Measurements from ENCODE around the gene S100A3. TPM values are rescaled to one million over a fixed set of nuclear protein-coding genes. Genes with fewer than 3 reads are reported as not detected.
A peak's percentile ranks its signal among the peaks of the same experiment; 100 is the strongest.

The S100A3 gene
- total RNA-seq, 2 experiments from 2014 or later, result not detected

GRCh38 chr1:153556348-153556747 is 7.3 kb upstream of the S100A3 start:
- H3K9me3 Mint-ChIP-seq, result no peaks in the 10 kb centered on the region
- no peak overlapping the region for H3K4me3 Mint-ChIP-seq
- no peaks in the 10 kb centered on the region for H3K27me3 Mint-ChIP-seq
- H3K27ac Mint-ChIP-seq, result no peak overlapping the region
- no peak for DNase-seq
- CTCF ChIA-PET, result interaction anchor here (0.7 to 1.3 kb wide), 3 partner anchors 10 to 16 kb away, joined by 3 to 4 read pairs (median 3); no protein-coding TSS in a partner anchor
- POLR2A ChIA-PET, result no interaction called here
- peaks cover 8% of the 10 kb centered on the region for H3K4me1 Mint-ChIP-seq
- H3K36me3 Mint-ChIP-seq (ENCODE audit: low read depth), result no peaks in the 10 kb centered on the region

DNA sequence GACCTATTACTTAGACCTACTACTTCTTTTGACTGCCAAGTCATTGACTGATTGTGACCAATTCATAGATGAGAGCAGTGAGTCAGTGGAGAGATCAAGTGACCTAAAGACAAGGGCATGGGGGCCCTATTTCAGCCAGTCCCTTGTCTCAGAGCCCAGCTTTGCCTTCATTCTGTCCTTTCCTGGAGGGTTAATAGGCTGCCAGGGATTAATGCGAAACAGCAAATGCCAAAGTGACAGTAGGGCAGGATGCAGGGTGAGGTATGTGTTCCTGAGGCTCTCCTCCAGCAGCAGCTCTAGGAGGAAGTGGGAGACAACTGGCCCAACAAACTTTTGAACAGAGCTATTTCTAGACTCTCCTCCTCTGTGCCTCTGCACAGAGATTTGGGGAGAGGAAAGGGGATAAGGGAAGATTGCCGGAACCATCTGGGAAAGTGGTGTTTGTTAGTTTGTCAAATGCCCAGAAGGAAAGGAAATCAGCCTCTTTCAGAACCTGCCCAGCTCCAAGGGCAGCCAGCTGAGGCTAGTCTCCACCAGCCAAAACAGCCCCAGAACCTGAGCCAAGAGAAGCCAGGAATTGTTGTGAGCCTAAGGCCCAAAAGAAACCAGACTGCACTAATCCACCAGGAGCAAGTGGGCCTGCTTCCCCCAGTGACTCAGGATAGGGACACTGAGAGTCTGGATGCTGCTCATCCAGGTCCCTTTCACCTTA is 4.9 kb upstream of the S100A3 start:
- no peak overlapping the region for H3K4me3 Mint-ChIP-seq
- DNase-seq, result no peak
- no peaks in the 10 kb centered on the region for H3K36me3 Mint-ChIP-seq (ENCODE audit: low read depth)
- H3K27ac Mint-ChIP-seq, result no peak overlapping the region
- ChIA-PET CTCF (interaction anchor here (0.6 to 3.6 kb wide), 8 partner anchors 9 to 369 kb away, joined by 3 to 16 read pairs (median 4); partner anchors contain the start of genes GATAD2B, S100A2, S100A4 and S100A5), POLR2A (interaction anchor here (0.6 to 0.7 kb wide), 2 partner anchors 9 to 74 kb away, joined by 3 read pairs; partner anchors contain the start of gene S100A1)
- H3K4me1 Mint-ChIP-seq, result peaks cover 9% of the 10 kb centered on the region
- H3K9me3 Mint-ChIP-seq, result no peaks in the 10 kb centered on the region
- no peaks in the 10 kb centered on the region for H3K27me3 Mint-ChIP-seq

DNA sequence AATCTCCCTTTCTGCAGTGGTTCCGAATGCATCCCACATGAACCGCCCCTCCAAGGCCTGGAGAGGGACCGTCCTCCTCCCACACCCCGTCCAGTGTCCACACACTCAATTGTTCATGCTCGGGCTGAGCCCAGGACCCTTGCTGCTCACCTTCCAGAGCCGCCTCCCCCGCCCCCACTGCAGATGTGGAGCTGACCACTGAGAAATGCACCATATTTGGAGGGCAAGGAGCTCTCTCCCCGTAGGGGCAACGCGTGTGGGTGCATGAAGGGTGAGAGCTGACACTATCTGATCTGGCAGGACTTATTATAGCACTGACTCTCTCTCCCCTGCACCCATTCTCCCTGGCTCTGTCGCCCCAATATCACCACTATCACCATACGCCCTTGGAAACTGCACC is 4.0 kb upstream of the S100A3 start:
- H3K27ac Mint-ChIP-seq, result no peak overlapping the region
- no peaks in the 10 kb centered on the region for H3K9me3 Mint-ChIP-seq
- CTCF ChIA-PET, result interaction anchor here (1.1 to 3.6 kb wide), 6 partner anchors 8 to 43 kb away, joined by 3 to 16 read pairs (median 4); partner anchors contain the start of genes S100A2, S100A4, S100A5 and S100A6
- H3K27me3 Mint-ChIP-seq, result no peaks in the 10 kb centered on the region
- H3K4me3 Mint-ChIP-seq, result no peak overlapping the region
- POLR2A ChIA-PET, result no interaction called here
- peaks cover 17% of the 10 kb centered on the region for H3K4me1 Mint-ChIP-seq
- H3K36me3 Mint-ChIP-seq (ENCODE audit: low read depth), result no peaks in the 10 kb centered on the region
- DNase-seq, result no peak

- DNase-seq, result no peak
- Mint-ChIP-seq H3K4me3 (no peak overlapping the region), H3K27ac (no peak overlapping the region), H3K27me3 (no peaks in the 10 kb centered on the region), H3K36me3 (ENCODE audit: low read depth) (no peaks in the 10 kb centered on the region), H3K4me1 (peaks cover 23% of the 10 kb centered on the region), H3K9me3 (no peaks in the 10 kb centered on the region)
- CTCF ChIA-PET, result interaction anchor here (1.1 to 4.7 kb wide), 4 partner anchors 8 to 43 kb away, joined by 3 to 24 read pairs (median 16); partner anchors contain the start of genes S100A2 and S100A6
- POLR2A ChIA-PET, result no interaction called here
These were observed 3.3 kb upstream of the S100A3 start for GRCh38 chr1:153552335-153552734.

DNA sequence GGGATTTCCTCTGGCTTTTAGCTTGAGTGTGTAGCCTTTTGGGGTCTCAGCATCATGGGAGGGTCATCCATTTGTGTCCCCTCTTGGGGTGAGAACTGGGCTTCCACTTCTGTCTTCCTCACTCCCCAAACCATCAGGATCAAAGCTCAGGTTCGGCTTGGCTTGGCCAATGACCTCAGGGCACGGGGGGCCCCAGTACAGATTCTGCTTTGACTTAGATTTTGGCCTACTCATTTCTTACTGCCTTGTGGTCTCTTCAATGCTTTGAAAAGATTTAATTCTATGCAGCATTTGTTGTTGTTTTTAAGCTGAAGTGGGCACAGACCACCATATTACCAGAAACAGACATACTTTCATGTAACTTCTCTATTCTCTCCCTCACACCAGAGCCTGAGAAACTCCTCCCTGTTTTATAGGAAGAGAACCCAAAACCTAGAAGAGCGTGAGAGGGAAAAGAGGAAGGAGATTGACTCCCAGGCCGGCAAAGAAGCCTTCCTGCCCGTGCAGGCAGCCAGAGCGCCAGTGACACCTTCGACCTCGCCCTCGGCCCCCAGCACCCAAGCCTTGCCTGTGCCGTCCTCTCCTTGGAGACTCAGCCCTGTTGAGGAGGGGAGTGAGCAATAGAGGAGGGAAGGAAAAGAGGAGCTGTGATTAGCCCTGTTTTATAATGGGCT is 1.9 kb upstream of the S100A3 start:
- ChIA-PET POLR2A (no interaction called here), CTCF (interaction anchor here (0.8 to 4.7 kb wide), 9 partner anchors 10 to 40 kb away, joined by 3 to 24 read pairs (median 6); partner anchors contain the start of genes S100A2, S100A5 and S100A6)
- Mint-ChIP-seq H3K9me3 (no peaks in the 10 kb centered on the region), H3K27me3 (no peaks in the 10 kb centered on the region), H3K27ac (no peak overlapping the region), H3K4me1 (peaks cover 37% of the 10 kb centered on the region), H3K36me3 (ENCODE audit: low read depth) (no peaks in the 10 kb centered on the region), H3K4me3 (no peak overlapping the region)
- no peak for DNase-seq

GRCh38 chr1:153550398-153550758 is 1.3 kb upstream of the S100A3 start:
- Mint-ChIP-seq H3K4me3 (no peak overlapping the region), H3K36me3 (ENCODE audit: low read depth) (peaks cover 2% of the 10 kb centered on the region), H3K9me3 (no peaks in the 10 kb centered on the region), H3K4me1 (peaks cover 43% of the 10 kb centered on the region), H3K27ac (no peak overlapping the region), H3K27me3 (no peaks in the 10 kb centered on the region)
- POLR2A ChIA-PET, result no interaction called here
- CTCF ChIA-PET, result interaction anchor here (1.6 to 4.7 kb wide), 5 partner anchors 10 to 20 kb away, joined by 4 to 24 read pairs (median 17); partner anchors contain the start of genes S100A5 and S100A6
- no peak for DNase-seq

DNA sequence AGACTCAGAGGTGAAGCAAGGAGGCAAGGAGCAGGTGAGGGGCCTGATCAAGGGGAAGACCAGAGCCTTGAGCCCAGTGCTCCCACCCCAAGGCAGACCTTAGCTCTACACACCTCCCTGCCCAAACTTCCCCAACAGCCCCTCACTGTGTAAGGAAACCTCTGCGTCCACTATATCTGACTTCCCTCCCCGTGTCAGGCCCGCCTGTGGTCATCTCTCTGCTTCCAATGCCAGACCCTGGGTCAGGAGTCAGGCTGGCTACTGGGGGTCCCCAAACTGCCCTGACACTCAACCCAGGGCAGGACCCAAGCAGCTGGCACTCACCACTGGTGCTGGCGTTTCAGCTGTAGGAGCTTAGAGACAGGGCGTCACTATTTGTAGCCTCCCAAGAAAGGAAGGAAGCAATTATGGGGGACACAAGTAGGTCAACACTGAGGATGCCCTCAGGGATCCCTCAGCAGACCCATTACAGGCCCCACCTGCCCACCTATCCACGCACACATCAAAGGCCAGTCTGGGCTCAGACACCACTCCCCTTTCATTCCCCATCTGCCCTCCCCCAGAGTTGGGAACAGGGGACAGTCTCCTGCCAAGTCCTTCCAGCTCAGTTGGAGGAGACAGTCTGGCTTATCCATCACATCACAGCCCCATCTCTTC is 811 bp upstream of the S100A3 start:
- no peak overlapping the region for H3K27ac Mint-ChIP-seq
- no peak for DNase-seq
- no peak overlapping the region for H3K4me3 Mint-ChIP-seq
- POLR2A ChIA-PET, result no interaction called here
- H3K9me3 Mint-ChIP-seq, result no peaks in the 10 kb centered on the region
- no peaks in the 10 kb centered on the region for H3K27me3 Mint-ChIP-seq
- peaks cover 48% of the 10 kb centered on the region for H3K4me1 Mint-ChIP-seq
- CTCF ChIA-PET, result interaction anchor here (2.8 to 4.7 kb wide), 3 partner anchors 11 to 18 kb away, joined by 17 to 24 read pairs (median 17); partner anchors contain the start of gene S100A6
- peaks cover 7% of the 10 kb centered on the region for H3K36me3 Mint-ChIP-seq (ENCODE audit: low read depth)

DNA sequence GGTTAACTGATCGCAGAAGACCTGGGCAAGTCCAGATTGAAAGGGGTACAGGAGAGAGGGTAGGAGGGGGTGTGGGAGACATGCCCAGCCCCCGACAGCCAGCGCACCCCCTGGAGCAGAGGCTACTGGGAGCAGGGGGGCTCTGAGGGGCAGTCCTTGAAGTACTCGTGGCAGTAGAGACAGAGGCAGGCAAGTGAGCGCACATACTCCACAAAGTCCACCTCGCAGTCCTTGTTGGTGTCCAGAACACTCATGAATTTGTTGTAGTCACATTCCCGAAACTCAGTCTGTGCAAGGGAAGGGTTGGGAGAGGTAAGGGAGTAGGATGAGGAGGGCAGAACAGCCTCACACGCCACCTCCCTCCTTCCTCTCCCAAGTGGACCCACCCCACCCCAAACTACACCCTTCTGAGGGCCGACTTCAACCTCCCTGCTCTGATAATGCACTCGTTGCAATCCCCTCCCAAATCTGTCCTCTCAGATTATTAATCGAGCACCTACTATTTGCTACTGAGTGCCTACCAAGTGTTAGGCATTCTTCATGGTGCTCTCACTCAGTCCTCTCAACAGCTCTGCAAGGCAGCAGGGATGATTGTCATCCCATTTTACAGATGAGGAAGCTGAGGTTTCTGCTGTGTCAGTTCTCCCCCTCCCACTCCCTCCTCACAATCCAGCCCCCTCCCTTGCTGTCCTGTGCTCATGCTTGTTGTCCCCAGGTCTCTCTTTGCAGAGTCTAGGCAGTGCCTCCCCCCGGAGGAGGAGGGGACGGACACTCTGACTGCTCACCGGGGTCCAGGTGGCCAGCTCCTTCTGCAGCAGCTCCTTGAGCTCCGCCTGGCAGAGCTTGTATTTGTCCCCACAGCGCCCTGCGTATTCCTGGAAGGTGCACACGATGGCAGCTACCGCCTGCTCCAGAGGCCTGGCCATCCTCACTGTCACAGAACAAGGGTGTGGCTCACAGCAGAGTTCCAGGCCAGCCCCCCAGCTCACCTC is 1.2 kb downstream of the S100A3 start:
- DNase-seq, result no peak
- ChIA-PET CTCF (interaction anchor here (4.2 to 4.7 kb wide), 3 partner anchors 13 to 20 kb away, joined by 17 to 56 read pairs (median 24); partner anchors contain the start of gene S100A6), POLR2A (no interaction called here)
- H3K4me3 Mint-ChIP-seq, result no peak overlapping the region
- peaks cover 27% of the 10 kb centered on the region for H3K36me3 Mint-ChIP-seq (ENCODE audit: low read depth)
- H3K27ac Mint-ChIP-seq, result peak overlapping the region; percentile 51
- H3K4me1 Mint-ChIP-seq, result peaks cover 60% of the 10 kb centered on the region
- no peaks in the 10 kb centered on the region for H3K9me3 Mint-ChIP-seq
- no peaks in the 10 kb centered on the region for H3K27me3 Mint-ChIP-seq

- peak overlapping the region; percentile 91 for H3K4me3 Mint-ChIP-seq
- ChIA-PET POLR2A (no interaction called here), CTCF (interaction anchor here (1.2 to 4.6 kb wide), 3 partner anchors 9 to 22 kb away, joined by 3 to 56 read pairs (median 13); partner anchors contain the start of gene S100A6)
- H3K9me3 Mint-ChIP-seq, result no peaks in the 10 kb centered on the region
- no peaks in the 10 kb centered on the region for H3K27me3 Mint-ChIP-seq
- H3K36me3 Mint-ChIP-seq (ENCODE audit: low read depth), result peaks cover 32% of the 10 kb centered on the region
- DNase-seq, result no peak
- H3K27ac Mint-ChIP-seq, result peak overlapping the region; percentile 98
- H3K4me1 Mint-ChIP-seq, result peaks cover 69% of the 10 kb centered on the region
These were observed 2.1 kb downstream of the S100A3 start for GRCh38 chr1:153546796-153547559.

- Mint-ChIP-seq H3K27me3 (no peaks in the 10 kb centered on the region), H3K4me3 (peak overlapping the region; percentile 91), H3K4me1 (peaks cover 75% of the 10 kb centered on the region), H3K9me3 (no peaks in the 10 kb centered on the region), H3K36me3 (ENCODE audit: low read depth) (peaks cover 35% of the 10 kb centered on the region), H3K27ac (peak overlapping the region; percentile 98)
- CTCF ChIA-PET, result interaction anchor here (0.8 to 4.6 kb wide), 7 partner anchors 8 to 35 kb away, joined by 3 to 56 read pairs (median 6); partner anchors contain the start of genes S100A2 and S100A6
- POLR2A ChIA-PET, result interaction anchor here (1.9 kb wide), 1 partner anchor 10 kb away, joined by 6 read pairs; the partner anchor contains the start of gene S100A6
- DNase-seq, result no peak
These were observed 2.7 kb downstream of the S100A3 start for GRCh38 chr1:153546371-153546770.
